HG03378 (cell line): Measurements from ENCODE around the gene HOXA11.

ENCODE experiments used
- ATAC-seq: cut with Tn5 transposase; IDR thresholded peaks from one replicate; pipeline ENCODE4 v1.9.1; 2021; ENCODE audit warnings: mild to moderate bottlenecking, moderate library complexity; ENCODE audit not compliant: unreplicated experiment

HOXA11 gene

GRCh38 chr7:27159266-27160144, 25.5 kb downstream of the HOXA11 start:
- no peak for ATAC-seq

- ATAC-seq = no peak
Observed at GRCh38 chr7:27158436-27159265, 26.4 kb downstream of the HOXA11 start.

GRCh38 chr7:27157702-27158431, 27.2 kb downstream of the HOXA11 start:
- ATAC-seq = no peak

- no peak for ATAC-seq
Observed at GRCh38 chr7:27156916-27157701, 27.9 kb downstream of the HOXA11 start.

GRCh38 chr7:27156508-27156898, 28.5 kb downstream of the HOXA11 start, which contains the start of gene HOXA7:
TSS of gene HOXA7 (minus strand) at chr7:27156675. CDS start at chr7:27156545, 130 bp downstream.
- ATAC-seq = no peak

GRCh38 chr7:27155816-27156507, 29.1 kb downstream of the HOXA11 start:
- ATAC-seq = no peak

GRCh38 chr7:27154901-27155815, 29.9 kb downstream of the HOXA11 start:
- ATAC-seq = no peak

- ATAC-seq = no peak
Observed at GRCh38 chr7:27154369-27154768, 30.7 kb downstream of the HOXA11 start.

- no peak for ATAC-seq
Observed at GRCh38 chr7:27153526-27153925, 31.5 kb downstream of the HOXA11 start.

GRCh38 chr7:27152816-27153442, 32.1 kb downstream of the HOXA11 start:
- no peak for ATAC-seq

GRCh38 chr7:27151931-27152815, 32.9 kb downstream of the HOXA11 start, which contains the start of gene HOXA3:
TSS of gene HOXA3 (minus strand) at chr7:27152583. CDS start at chr7:27110640, 41,943 bp downstream.
- no peak for ATAC-seq

- ATAC-seq = no peak
Observed at GRCh38 chr7:27151341-27151930, 33.6 kb downstream of the HOXA11 start.

- peak; percentile 59 for ATAC-seq
Observed at GRCh38 chr7:27150568-27151340, 34.3 kb downstream of the HOXA11 start.

- ATAC-seq = no peak
Observed at GRCh38 chr7:27149842-27150567, 35.0 kb downstream of the HOXA11 start.
